Hypothalamus (tissue), 51 donors: ENCODE measurements around the gene HOXC5.

Source experiments
- DNase-seq, 51 donors: peaks; one replicate each; lab custom pipeline; 2025; lab: John Stamatoyannopoulos, UW

The HOXC5 gene

DNA sequence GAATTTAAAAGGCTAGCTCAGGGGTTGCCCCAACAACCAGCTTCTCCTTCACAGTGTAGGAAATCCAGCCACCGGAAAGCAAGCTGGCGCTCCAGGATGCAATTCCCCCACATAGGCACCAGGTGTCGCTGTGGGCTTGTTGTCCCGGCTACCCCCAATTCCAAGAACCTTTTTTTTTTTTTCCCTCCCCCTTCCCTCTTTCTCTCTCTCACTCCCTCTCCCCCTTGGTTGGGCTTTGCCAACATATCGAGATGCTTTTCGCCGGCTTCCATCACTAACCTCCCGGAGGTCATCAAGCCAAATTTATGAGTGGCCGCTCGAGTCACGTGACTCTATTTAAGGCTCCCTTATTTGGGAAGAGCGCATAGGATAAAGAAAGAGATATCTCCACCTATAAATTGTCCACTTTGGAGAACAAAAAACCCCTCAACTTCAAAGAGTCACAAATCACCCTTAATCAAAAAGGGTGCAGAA is at the start of gene HOXC5:
TSS of gene HOXC5 (plus strand) at position 424 of the 474 bp plus-strand sequence. CDS start 73 bp downstream, outside the sequence.
- peak in 28 of 51 donors; percentile 1 to 49 (median 14) for DNase-seq

DNA sequence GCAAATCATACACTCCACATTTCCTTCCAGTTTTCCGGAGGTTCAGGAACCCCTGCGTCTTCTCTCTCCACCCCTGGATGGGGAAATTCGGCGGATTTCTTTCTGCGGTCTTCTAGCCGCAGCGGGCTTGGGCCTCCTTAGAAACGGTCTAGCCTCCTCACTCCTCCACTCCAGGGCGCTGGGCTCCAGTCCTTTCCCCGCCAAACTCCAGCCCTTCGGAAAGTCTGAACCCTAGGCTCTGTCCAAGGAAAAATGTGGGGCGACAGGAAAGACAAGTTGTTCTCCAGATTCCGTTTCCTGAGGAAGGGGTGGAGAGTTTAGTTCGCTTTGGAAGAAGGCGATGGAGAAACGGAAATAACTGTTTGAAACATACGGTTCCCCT is 49.3 kb upstream of the HOXC5 start:
- DNase-seq = no peak

DNA sequence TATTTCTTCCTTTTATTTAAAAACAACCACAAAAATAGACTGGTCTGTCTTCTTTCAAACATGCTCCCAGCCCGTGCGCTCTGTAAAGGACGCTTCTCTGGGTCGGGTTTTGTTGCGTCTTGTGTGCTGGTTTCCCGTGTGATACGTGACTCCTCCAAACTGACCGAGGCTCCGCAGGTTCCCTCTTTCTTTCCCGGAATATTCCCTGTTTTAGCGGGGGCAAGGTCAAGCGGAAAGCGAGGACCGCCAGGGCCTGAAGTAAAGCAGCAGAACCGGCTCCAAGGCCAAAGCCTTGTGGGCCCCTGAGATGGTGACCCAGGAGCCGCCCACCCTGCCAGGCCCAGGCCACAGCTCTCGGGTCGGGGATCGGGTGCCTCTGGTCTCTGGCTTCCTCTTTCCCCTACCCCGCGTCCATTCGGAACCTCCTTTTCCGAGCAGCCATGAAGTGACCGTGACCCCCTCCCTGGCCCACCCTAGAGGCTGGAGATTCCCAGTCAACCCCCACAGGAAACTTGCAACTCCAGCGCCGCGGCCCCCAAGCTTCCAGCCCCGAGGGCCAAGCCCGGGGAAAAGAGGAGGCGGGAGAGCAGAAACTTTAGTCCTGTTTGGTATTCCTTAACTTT is 48.8 kb upstream of the HOXC5 start:
- DNase-seq = no peak

DNA sequence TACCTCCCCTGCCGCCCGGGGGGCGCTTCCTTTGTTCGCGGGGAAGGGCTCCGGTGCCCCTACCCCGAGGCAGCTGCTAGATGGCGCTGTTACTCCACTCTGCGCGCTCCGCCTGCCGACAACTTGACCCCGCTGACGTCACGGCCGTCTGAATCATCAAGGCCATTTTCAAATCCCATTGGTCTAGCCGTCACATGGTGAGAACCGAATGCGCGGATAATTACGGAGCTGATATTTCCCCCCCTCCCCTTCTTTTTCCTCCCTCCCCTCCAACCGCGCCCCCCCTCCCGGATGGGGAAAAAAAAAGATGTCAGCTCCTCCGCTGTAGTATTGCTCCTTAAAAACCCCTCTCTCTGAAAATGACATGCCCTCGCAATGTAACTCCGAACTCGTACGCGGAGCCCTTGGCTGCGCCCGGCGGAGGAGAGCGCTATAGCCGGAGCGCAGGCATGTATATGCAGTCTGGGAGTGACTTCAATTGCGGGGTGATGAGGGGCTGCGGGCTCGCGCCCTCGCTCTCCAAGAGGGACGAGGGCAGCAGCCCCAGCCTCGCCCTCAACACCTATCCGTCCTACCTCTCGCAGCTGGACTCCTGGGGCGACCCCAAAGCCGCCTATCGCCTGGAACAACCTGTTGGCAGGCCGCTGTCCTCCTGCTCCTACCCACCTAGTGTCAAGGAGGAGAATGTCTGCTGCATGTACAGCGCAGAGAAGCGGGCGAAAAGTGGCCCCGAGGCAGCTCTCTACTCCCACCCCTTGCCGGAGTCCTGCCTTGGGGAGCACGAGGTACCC is 47.8 kb upstream of the HOXC5 start, which contains the start of gene HOXC10:
TSS of gene HOXC10 (plus strand) at position 246 of the 791 bp plus-strand sequence. CDS start at position 360, 114 bp downstream.
- DNase-seq = peak in 25 of 51 donors; percentile 3 to 55 (median 14)

DNA sequence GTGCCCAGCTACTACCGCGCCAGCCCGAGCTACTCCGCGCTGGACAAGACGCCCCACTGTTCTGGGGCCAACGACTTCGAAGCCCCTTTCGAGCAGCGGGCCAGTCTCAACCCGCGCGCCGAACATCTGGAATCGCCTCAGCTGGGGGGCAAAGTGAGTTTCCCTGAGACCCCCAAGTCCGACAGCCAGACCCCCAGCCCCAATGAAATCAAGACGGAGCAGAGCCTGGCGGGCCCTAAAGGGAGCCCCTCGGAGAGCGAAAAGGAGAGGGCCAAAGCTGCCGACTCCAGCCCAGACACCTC is 47.2 kb upstream of the HOXC5 start:
- DNase-seq = no peak

DNA sequence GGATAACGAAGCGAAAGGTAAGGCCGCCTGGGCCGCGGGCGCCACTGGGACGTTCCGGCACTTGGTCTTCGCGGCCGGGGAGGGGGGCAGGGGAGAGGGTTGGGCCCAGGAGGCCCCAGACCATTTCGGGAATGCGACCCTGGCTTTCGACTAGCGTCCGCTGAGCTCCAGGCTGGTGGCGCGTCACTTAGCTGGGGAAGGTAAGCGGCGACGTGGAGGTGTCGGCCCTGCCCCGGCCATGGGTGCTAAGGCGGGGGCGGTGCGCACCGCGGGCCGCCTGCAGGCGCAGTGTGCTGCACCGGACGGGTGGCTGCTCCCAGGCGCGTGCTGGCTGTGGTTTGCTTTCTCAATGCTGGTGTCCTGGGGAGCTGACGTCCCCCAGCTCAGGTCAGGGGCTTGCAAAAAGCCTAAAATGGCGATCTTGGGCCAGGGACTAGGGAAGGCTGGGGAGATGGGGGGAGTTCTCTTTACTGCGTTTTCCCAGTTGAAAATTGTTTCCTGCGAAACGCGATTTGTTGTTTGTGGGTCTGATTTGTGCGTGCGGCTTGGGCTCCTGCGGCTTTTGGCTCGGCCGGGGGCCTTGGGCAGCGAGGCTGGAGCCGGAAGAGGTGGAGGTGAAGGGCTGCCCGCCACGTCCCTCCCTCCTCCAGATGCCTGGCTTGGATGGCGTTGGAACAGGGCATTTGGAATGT is 46.7 kb upstream of the HOXC5 start:
- DNase-seq = no peak

DNA sequence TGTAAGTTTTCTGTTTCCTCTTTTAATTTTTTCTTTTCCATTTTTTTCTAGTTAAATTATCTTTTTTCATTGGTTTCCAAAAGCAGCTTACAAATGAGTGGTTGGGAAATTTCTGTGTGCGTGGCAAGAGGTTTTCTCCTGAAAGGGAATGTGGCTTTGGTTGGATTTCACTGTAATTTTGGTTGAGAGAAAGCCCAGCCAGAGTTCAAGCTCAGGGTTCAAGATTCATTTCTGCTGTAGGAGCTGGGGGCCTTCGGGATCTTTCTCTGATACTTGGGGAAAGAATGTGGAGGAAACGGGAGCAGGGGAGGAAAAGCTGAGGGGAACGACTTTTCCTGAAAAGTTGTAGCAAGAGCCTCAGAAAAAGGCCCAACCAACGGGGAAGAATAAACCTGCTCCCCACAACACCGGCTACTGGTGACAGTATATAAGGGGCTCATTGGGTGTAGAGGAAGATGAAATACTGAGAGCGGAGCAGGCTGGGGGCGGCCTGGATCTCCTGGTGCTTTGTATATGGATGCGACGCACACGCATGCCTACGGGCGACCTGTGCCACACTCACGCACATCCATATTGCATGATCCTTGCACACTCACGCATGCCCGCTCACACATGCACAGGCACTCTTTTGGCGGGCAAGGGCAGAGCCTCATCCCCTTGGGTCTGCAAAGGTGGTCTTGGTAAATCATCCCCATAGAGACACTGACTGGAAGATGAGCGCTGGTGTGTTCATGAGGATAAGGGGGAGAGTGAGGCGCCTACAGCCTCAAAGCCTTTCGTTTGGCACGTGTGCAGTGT is 46.0 kb upstream of the HOXC5 start:
- DNase-seq = no peak

DNA sequence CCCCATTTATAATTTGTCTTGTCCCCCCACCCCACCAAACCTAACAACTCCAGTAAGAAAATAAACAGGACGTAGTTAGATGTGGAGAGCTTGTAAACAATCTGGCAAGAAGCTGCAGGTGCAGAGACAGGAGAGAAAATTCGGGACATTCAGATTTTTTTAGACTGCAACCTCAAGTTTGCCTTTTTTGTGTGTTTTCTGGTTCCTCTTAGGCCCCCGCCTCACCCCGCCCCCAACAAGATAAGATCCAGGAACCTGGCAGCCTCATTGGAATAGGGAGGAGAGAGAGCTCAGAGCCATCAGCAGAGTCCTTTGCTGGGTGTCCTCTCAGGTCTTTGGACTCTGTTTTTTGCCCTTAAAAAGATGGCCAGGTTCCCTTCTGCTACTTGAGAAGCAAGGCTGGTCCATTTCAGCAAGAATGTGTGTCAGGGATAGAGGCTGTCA is 45.0 kb upstream of the HOXC5 start:
- no peak for DNase-seq

DNA sequence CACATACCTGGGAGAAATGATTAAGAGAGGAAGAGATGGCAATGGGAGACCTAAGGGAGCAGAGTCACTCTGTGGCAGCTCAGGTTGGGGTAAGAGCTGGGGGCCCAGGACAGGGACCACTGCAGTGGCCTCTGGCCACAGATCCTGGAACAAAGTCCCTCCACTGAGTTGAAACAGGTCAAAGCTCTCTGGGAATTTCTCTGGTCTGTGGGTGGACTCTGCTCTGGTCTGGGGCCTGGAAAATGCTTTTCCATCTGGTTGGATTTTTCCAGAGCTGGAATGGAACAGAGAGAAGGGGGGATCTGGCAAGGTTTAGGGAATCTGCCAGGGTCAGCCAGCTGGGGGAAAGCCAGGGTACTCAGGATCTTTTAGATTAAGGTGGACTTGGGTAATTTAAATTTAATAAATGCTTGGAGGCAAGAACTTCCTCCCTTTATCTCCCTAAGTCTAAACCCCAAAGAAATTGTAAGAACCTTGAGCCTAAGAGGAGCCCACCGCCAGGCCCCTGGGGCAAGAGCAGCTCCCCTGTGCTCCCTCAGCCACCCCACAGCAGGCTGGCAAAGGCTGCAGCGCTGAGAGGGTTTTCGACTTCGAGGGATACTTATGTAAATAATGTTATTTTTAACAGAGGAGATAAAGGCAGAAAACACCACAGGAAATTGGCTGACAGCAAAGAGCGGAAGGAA is 44.2 kb upstream of the HOXC5 start:
- no peak for DNase-seq

DNA sequence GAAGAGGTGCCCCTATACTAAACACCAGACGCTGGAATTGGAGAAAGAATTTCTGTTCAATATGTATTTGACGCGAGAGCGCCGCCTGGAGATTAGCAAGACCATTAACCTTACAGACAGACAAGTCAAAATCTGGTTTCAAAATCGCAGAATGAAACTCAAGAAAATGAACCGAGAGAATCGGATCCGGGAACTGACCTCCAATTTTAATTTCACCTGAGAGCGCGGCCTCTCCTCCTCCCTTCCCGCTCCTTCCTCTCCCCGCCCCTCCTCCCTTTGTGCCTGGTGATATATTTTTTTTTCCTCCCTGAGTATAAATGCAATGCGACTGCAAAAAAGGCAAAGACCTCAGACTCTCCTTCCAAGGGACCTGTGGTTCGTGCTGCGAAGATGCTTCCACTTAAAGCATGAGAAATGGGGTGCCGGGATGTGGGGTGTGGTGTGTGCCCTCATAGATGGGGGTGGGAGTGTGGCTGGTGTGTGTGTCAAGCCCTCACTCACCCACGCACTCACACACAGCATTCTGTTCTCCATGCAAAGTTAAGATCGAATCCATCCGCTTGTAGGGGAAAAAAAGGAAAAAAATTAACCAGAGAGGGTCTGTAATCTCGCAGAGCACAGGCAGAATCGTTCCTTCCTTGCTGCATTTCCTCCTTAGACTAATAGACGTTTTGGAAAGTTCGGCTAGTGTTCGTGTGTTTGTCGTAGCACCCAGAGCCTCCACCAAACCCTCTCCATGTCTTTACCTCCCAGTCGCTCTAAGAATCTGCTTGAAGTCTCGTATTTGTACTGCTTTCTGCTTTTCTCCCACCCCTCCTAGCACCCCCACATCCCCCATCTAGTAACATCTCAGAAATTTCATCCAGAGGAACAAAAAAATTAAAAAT is 43.4 kb upstream of the HOXC5 start:
- DNase-seq = peak in 5 of 51 donors; percentile 1 to 24 (median 8)

DNA sequence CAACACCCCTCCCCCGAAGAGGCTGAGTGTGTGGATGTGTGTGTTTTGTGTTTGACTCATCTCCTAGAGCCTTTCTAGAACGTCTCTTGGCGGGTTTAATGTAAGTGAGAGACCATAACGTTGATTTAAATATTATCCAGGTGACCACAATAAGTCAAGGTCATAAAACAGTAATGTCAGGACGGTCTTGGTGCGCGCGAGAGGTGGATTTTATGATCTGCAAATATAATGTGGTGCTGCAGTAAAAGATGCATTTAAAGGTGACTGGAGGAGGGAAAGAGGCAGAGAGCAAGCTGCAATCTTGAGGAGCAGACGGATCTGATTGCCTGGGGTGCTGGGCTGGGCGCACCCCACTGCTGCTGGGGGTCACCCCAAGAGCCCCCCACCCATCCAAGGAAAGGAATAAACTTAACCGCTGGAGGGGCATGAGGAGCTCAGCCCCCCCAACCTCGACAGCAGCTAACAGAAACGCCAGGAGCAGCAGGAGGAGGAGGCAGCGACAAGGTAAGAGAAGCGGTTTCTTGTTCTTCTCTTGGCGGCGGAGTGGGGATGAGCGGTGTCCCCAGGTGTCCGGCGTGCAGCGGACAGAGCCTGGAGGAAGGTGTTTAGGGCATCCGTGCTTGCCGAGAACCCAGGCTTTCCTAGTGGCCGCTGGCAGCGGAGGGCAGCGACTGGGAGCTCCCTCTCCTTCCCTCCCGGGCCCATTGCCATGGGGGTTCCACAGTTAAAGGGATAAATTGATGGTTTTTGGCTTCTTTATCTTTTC is 42.4 kb upstream of the HOXC5 start:
- no peak for DNase-seq

DNA sequence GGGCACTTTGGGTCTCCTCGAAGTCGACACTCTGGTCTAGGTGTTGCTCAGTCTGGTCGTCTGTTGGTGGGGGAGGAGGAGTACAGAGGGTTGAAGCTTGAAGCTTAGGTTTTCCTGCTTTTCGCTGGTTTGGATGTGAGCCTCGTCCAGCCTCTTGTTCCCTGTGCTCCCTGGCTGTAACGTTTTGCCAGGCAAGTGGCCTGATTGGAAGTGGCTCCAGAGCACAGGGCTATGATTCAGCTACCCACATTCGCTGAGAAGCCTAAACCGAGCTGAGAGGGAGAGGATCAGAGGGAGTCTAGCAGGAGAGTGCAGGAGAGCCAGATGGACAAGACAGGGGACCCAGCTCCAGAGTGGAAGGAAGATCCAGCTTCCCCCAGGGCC is 41.8 kb upstream of the HOXC5 start:
- no peak for DNase-seq

DNA sequence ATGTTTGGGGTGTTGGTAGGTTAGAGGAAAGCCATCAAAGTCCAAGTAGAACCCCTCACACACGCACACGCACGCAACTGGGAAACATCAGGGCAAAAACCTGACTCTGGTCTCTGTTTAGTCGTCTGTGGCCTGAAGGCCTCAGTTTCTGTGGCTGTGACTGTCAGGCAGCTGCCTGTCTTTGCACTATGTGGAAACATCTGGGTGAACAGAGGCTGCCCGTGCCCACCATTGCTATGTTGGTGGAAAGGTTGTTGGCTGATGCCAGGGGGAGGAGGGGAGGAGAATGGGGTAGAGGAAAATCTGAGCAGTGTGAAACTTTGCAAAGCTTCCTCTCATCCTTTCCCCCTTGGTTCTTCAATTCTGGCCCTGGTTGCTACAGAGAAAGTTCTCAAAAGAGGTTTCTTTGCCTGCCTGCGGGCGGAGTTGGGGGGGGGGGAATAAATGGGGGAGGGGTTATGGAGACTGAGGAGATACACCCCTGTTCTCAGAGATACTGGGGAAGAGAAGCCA is 40.4 kb upstream of the HOXC5 start:
- no peak for DNase-seq

DNA sequence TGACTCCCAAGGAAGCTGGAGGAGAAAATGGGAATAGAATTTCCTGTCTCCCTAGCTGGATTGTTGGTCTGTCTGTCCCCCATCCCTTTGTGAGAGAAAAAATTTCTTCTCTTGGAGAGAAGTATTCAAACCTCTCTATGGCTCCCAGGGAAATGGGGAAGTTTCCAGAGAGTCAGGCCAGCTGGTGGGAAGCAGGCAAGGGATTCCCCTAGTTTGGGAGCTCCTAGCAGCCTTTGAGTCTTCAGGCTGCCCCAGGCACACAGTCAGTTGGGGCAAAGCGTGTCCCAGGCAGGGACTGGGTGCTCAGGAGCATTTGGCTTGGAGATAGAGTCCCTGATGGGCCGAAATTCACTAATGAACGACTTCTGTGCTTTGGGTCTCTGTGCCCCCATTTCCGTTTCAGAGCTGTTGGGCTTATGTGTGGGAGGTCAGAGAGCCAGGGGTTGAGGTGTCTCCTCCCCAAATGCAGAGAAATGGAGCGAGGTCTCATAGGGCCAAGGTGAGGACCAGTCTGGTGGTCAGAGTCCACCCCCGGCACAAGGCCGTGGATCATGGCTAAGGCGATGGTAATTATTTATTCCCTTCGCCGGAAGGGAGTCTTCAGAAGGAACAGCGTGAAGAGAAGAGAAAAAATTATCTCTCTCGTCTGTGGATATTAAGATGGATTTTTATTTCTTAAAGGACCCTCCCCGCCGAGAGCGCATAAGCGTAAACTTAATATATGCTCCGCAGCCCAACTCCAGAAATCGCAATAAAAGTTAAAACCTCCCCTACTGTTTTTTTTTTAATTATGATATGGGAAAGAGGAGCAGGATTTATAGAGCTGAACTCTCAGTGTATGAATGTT is 39.5 kb upstream of the HOXC5 start:
- DNase-seq = no peak

DNA sequence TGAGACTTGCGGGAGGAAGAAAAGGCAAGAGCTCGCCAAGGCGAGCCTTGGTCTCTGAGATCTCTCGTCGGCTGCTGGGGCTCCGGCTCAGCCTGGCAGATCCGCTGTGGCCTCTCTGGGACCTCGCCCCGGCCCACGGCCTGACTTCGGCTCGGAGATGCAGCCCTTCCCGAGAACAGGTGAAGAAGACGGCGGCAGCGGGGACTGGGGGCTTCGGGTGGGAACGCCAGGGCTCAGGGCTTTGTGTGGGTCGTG is 38.9 kb upstream of the HOXC5 start:
- DNase-seq = no peak

DNA sequence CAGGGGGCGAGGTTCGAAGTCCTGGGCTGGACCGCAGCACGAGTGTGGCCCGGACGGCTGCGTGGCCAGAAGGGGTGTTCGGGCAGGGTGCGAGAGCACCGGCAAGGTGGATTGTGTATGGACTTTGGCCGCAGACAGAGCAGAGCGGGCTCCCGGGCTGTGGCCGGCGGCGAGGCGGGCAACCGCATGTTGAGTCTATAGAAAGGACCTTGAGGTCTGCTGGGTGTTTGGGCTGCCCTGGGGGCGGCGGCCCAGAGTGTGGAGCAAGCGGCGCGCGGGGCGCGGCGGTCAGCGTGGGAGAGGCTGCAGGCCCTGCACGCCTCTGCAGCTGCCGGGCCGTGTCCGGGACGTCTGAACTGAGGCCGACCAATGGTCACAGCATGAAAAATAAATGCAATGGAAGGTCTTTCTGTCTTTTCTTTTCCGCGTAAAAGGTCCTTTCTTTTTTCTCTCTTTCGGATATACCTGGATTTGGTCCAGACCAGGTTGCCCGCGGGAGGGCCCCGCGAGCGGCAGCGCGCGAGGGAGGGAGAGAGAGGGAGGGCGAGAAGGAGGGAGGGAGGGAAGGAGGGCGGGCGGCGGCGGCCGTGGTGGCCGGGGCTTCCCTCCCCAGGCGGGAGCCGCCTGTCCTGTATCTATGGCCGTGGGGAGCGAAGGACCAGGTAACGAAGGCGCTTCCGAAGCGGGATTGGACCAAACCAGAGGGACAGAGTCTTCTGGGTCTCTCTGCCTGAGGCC is 38.4 kb upstream of the HOXC5 start:
- no peak for DNase-seq

DNA sequence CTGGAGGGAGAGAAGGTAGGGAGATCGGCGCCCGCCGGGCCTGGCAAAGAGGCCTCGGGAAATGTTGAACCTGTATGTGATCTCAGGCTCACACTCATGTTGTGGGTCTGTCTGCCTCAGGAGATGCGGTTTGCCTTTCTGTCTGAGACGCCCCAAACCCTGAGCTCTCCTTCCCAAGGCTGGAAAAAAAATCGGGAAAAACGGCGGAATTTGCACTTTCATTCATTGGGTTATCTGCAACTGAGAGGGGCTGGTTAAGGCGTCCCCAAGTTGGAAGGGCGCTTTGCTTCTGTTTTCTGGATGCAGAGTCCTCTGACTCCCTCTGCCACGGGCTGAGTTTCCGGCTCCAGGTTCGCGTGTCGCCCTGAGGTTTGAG is 37.9 kb upstream of the HOXC5 start:
- DNase-seq = no peak
